Measurements from ENCODE around the gene MTMR4.
"Not testable (repeated sequence)": the region's sequence is repeated elsewhere in the genome, so short reads cannot be mapped to it uniquely, and the experiment has no call there.

The MTMR4 gene

GRCh38 chr17:58525239-58525638, 10.8 kb upstream of the MTMR4 start:
- DNase-seq (ENCODE audit: low spot score), result no peak

- no peak for DNase-seq (ENCODE audit: low spot score)
Measured at GRCh38 chr17:58521680-58522079, 7.2 kb upstream of the MTMR4 start.

DNA sequence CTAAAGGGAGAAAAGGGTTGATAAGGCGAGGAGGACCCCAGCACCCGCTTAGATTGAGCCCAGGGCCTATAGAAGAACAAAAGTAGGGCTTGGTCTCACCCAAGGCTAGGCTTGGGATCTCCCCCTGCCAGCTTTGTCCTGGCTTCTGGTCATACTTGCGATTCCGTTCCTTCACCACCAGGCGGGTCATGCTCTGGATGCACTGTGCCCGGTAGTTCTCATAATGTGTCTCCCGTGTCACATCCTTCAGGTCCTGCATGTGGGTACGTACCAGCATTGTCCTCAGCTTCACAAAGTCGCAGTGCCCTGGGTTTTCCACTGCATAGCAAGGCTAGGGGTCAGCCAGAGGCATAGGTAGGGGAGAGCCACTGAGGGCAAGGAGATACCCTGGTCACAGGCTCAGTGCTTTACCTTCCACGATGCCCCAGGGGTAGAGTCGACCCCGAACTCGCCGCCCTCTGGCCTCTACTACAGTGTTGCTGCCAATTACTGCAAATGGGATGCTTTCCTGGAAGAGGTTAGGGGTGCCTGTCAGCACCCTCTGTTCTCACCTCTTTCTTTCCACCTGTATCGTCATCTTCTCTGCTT, 6.5 kb upstream of the MTMR4 start:
- DNase-seq (ENCODE audit: low spot score), result peak; percentile 78

GRCh38 chr17:58517928-58518609, 3.6 kb upstream of the MTMR4 start:
- DNase-seq (ENCODE audit: low spot score), result peak; percentile 97

- DNase-seq (ENCODE audit: low spot score), result no peak
Measured at GRCh38 chr17:58517378-58517927, 3.0 kb upstream of the MTMR4 start.

DNA sequence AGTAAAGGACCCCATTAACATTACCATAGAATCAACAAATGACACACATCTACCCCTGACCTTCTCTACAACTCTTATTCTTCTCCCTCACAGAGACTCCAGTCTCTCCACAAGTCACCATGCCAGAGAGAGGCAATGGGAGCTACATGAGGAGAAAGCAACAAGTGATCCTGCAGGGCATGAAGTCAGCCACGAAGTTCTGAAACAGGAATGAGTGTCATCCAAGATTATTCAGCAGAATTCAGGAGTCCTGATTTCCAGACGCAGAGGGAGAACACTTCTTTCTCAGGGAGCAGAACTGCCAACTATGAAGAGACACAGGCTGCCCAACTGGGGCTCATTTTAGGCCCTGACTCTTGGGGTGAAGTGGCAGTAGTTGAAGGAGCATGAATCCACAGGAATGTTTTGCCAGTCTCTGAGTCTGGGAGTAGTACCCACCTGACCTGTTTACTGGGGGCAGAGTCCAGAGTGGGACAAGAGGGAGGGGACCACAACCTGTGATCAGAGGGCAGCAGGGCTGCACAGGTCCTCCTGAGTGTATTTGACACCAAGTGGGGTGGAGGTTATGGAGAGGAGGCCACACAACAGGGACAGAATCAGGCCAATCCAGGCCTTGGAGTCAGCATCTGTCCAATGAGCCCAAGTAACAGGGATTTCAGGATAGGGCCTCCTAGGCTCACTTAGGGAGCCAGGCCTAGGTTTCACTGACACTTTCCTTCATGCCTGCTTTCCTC, 2.4 kb upstream of the MTMR4 start:
- no peak for DNase-seq (ENCODE audit: low spot score)

GRCh38 chr17:58515286-58515685, 848 bp upstream of the MTMR4 start:
- DNase-seq (ENCODE audit: low spot score), result no peak

DNA sequence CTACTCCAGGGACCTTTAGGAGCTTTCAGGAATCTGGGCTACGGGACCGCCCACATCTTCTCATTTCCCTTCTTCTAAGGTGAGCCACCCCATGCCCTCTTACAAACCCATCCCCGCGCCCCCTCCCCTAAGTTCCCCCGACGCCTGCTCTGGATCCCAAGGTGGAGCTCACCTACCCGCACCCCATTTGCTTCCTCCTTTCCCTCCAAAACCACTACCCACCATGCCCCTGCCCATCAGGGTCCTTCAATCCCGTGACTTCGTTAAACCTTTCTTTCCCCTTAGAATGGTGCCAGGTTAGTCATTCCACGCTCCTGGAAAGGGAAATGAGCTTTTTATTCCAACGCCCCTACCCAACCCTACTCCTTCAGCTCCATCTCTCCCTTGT, 326 bp upstream of the MTMR4 start:
- no peak for DNase-seq (ENCODE audit: low spot score)

GRCh38 chr17:58513267-58513964, 1.0 kb downstream of the MTMR4 start:
- no peak for DNase-seq (ENCODE audit: low spot score)

GRCh38 chr17:58510075-58510474, 4.4 kb downstream of the MTMR4 start:
- no peak for DNase-seq (ENCODE audit: low spot score)

DNA sequence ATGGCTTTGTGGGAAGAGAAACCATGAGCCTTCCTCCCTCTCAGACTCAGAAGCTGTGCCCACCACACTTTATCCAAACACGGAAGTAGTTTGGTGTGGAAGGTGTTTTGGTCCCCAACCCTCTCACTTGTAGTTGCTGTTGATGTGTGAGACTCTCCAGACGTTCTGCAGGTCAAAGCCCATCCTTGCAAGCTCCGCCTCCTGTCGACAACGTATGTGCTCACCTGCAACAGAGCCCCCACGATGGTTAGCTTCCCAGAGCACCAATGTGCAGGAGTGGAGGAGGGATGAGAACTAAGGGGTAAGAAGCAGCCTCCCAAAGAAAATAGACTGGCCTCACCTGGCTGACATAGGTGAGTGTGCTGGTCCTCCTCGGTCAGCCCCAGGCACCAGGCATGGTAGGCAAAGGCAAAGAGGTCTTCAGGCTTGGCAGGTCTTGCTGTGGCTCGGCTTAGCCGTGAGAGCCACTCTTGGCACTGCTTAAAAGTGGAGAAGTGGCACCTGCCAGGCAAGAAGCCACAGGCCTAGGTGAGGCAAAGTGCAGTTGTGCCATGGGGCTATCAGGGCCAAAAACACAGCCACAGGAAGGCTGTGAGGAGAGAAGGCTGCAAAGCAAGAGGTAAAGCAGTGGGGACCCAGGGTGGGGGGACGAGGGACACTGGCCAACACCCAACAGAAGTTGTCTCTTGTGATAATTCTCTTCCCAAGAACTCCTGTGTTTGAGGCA, 5.9 kb downstream of the MTMR4 start:
- DNase-seq (ENCODE audit: low spot score), result no peak

- DNase-seq (ENCODE audit: low spot score), result no peak
Measured at GRCh38 chr17:58507123-58507634, 7.3 kb downstream of the MTMR4 start.

DNA sequence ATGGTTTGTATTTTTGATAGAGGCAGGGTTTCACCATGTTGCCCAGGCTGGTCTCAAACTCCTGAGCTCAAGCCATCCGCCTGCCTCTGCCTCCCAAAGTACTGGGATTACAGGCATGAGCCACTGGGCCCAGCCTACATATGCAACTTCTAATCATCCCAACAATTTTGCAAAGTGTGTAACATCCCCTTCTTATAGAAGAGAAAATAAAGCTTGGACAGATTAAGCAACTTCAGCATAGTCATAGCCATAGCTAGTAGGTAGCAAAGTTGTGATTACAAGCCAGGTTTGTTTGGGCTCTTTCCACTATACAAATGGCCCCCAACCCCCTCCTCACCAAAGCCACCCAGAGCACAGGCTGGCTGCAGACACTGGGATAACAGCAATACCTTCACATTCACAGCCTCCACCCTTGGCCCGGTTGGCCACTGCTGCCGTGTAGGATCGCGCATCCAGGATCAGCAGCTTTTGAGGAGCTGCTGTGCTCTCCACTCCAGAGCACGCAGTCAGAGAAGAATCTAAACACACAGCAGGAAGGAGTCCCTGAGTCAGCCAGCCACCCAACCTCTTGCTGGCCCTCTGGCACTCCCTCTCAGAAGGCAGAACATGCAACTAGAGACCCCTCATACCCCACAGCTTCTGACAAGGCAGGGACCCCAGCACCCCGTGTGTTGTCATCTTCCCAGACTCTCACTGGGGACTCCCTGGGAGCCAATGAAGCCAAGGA, 7.9 kb downstream of the MTMR4 start:
- no peak for DNase-seq (ENCODE audit: low spot score)

DNA sequence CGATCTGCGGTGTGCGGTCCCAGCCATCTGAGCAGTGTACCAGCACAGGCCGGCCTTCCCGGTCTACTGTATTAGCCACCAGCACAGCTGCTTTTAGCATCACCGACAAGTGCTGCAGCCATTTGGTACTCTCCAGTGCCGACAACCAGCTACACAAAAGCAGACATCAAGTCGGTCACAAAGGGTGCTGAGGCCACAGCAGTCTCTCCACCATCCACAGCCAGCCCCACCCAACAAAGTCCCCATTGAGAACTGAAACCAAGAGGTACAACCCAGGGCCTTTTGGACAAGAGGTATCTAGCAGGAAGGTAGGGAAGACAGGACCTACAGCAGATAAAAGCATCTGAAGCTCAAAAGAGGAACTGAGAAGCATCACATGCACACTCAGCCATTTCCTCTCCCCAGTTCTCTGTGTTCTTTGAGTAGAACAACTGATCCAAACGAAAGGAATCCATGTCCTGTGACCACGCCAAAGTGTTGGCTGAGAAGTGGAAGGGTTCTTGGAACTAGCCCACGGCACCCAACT, 9.5 kb downstream of the MTMR4 start:
- no peak for DNase-seq (ENCODE audit: low spot score)

- DNase-seq (ENCODE audit: low spot score), result no peak
Measured at GRCh38 chr17:58503866-58504265, 10.6 kb downstream of the MTMR4 start.

- DNase-seq (ENCODE audit: low spot score), result not testable (repeated sequence)
Measured at GRCh38 chr17:58503134-58503533, 11.3 kb downstream of the MTMR4 start.

DNA sequence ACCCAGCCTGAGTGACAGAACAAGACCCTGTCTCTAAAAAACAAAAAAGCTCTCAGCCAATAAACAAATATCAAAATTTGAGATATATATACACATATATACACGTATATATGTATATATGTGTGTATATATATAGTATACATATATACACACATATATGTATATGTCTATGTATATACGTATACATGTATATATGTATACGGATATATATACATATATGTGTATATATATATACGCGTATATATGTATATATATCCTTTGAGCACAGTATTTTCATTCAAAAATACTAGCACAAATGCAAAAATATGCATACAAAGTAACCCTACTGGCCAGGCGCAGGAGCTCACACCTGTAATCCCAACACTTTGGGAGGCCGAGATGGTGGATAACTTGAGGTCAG, 13.0 kb downstream of the MTMR4 start:
- no peak for DNase-seq (ENCODE audit: low spot score)

DNA sequence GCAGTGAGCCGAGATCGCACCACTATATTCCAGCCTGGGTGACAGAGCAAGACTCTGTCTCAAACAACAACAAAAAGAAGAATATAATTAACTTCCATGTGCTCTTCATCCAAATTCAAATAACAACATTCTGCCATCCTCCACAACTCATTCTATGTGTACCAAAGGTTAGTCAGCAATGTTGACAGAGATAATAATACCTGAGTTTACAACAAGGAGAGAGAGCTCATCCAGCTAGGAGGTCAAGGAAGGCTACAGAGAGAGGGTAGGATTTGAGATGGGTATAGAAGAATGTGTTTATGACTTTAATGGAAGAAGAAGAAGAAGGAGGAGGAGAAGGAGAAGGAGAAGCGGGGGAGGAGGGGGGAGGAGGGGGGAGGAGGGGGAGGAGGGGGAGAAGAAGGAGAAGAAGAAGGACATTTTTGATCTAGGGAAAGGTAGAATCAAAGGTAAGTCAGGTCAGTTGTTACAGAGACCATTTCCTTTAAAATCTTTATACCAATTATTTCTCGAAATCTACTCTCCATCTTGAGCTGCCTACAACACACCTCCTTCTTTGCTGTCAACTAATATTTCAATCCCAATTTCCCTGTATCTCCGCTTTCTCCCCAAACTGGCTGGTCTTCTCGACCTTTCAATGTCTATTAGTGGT, 16.1 kb downstream of the MTMR4 start:
- no peak for DNase-seq (ENCODE audit: low spot score)

GRCh38 chr17:58493506-58493905, 20.9 kb downstream of the MTMR4 start:
- no peak for DNase-seq (ENCODE audit: low spot score)
